WERI-Rb-1 (cell line): Measurements from ENCODE around the gene EIF2B5.
"Not testable (repeated sequence)": the region's sequence is repeated elsewhere in the genome, so short reads cannot be mapped to it uniquely, and the experiment has no call there.

ENCODE experiments used
- DNase-seq: peaks from one replicate; pipeline ENCODE4 v3.0.0-alpha.2; 2020
- H3K27ac ChIP-seq: fragments of 250-450 bp; sonication (Bioruptor Pico); 2 replicates; pipeline ENCODE4 v1.5.1; 2020; ENCODE audit warnings: mild to moderate bottlenecking, moderate library complexity
- H3K27me3 ChIP-seq: fragments of 250-450 bp; sonication (Bioruptor Pico); 2 replicates; pipeline ENCODE4 v1.5.1; 2021; ENCODE audit warnings: mild to moderate bottlenecking, low read depth, moderate library complexity; ENCODE audit not compliant: insufficient read depth, severe bottlenecking
- H3K36me3 ChIP-seq: fragments of 250-450 bp; sonication (Bioruptor Pico); 2 replicates; pipeline ENCODE4 v1.5.1; 2020; ENCODE audit warnings: mild to moderate bottlenecking, moderate library complexity
- H3K4me3 ChIP-seq: 2 replicates; pipeline ENCODE4 v1.5.1; 2011; ENCODE audit warnings: low read depth, mild to moderate bottlenecking, control low read depth, low read length
- H3K9me3 ChIP-seq: fragments of 250-450 bp; sonication (Bioruptor Pico); 2 replicates; pipeline ENCODE4 v1.5.1; 2021; ENCODE audit warnings: mild to moderate bottlenecking, moderate library complexity; ENCODE audit not compliant: severe bottlenecking
- TF ChIP-seq, protein P1 (sequence below): IDR thresholded peaks from 2 replicates; pipeline ENCODE4 v1.5.1; 2011; ENCODE audit warnings: low read depth, mild to moderate bottlenecking, control low read depth, inconsistent platforms, low read length

The EIF2B5 gene

DNA sequence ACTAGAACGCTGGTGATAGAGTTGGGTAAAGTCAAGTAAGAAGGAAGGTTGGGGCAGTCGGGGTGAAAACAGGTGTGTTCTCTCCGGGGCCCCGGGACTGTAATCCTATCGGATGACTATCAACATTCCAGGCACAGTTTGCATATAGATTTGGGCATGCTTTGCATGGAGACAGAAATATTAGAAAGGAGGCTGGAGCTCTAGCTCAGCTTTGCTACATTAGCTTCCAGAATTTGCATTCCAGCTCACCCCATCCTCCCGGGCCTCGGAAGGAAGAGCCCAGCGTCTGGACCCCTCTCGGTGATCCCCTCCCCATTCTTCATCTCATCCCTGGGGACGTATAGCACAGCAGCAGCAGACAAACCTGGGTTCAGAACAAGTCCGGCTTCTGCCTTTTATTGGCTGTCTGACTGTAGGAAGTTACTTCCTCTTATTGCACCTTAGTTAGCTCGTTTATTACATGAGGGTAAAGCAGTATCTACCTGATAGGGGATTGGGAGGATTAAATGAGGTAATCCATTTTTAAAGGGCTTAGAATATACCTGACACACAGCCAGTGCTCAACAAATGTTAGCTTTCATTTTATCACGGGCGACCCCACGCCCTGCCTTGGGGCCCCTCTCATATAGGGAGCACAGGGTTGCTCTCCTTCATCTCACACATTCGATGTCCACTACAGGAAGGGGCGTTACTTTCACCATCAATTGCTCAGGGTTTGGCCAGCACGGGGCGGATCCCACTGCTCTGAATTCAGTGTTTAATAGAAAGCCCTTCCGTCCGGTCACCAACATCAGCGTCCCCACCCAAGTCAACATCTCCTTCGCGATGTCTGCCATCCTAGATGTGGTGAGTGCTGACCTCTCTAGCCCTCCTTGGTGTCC is 35.1 kb upstream of the EIF2B5 start:
- no peak overlapping the region for H3K4me3 ChIP-seq
- DNase-seq: no peak
- TF ChIP-seq, protein P1, sequence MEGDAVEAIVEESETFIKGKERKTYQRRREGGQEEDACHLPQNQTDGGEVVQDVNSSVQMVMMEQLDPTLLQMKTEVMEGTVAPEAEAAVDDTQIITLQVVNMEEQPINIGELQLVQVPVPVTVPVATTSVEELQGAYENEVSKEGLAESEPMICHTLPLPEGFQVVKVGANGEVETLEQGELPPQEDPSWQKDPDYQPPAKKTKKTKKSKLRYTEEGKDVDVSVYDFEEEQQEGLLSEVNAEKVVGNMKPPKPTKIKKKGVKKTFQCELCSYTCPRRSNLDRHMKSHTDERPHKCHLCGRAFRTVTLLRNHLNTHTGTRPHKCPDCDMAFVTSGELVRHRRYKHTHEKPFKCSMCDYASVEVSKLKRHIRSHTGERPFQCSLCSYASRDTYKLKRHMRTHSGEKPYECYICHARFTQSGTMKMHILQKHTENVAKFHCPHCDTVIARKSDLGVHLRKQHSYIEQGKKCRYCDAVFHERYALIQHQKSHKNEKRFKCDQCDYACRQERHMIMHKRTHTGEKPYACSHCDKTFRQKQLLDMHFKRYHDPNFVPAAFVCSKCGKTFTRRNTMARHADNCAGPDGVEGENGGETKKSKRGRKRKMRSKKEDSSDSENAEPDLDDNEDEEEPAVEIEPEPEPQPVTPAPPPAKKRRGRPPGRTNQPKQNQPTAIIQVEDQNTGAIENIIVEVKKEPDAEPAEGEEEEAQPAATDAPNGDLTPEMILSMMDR: no peak

DNA sequence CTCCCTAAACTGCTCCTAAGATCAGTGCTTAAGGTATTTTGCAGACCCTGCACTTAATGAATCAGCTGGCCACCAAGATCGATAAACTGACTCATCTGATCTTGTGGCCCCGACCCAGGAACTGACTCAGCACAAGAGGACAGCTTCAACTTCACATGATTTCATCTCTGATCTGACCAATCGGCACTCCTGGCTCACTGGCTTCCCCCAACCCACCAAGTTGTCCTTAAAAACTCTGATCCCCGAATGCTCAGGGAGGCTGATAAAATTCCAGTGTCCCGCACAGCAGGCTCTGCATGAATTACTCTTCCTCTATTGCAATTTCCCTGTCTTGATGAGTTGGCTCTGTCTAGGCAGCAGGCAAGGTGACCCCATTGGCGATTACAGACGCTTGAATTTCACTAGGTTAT is 24.8 kb upstream of the EIF2B5 start:
- Histone ChIP-seq H3K36me3 (no peaks in the 10 kb centered on the region), H3K9me3 (no peaks in the 10 kb centered on the region), H3K27ac (no peak overlapping the region), H3K4me3 (no peak overlapping the region), H3K27me3 (no peaks in the 10 kb centered on the region)
- no peak for DNase-seq
- TF ChIP-seq, protein P1: no peak

More for the DNA sequence above, 35.1 kb upstream of the EIF2B5 start:
- Histone ChIP-seq H3K9me3 (no peaks in the 10 kb centered on the region), H3K27me3 (no peaks in the 10 kb centered on the region), H3K27ac (no peak overlapping the region), H3K36me3 (no peaks in the 10 kb centered on the region)

DNA sequence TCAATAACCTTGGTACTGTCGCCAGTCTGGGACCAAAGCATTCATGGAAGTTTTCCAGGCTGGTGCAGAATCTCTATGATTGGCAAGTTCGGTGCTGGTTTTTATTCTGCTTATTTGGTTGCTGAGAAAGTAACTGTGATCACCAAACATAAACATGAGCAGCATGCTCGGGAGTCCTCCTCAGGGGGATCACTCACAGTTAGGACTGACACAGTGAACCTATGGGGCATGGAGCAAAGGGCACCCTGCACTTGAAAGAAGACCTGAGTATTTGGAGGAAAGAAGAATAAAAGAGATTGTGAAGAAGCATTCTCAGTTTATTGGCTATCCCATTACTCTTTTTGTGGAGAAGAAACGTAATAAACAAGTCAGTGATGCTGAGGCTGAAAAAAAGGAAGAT is 19.1 kb upstream of the EIF2B5 start:
- no peak overlapping the region for H3K27ac ChIP-seq
- TF ChIP-seq, protein P1: no peak
- no peak overlapping the region for H3K4me3 ChIP-seq
- H3K9me3 ChIP-seq: no peaks in the 10 kb centered on the region
- no peak for DNase-seq
- no peaks in the 10 kb centered on the region for H3K36me3 ChIP-seq
- H3K27me3 ChIP-seq: no peaks in the 10 kb centered on the region

DNA sequence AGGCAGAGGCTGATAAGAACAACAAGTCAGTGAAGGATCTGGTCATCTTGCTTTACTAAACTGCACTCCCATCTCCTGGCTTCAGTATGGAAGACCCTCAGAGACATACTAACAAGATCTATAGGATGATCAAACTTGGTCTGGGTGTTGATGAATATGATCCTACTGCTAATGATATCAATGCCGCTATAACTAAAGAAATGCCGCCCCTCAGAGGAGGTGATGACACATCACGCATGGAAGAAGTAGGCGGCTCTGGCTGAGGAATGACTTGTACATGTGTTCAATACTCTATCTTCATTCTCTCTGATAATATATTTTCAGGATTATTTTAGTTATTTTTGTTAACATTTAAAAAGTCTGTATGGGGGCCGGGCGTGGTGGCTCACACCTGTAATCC is 17.5 kb upstream of the EIF2B5 start:
- TF ChIP-seq, protein P1: peak; percentile 4; the same call in 1 of the 2 replicates
- no peaks in the 10 kb centered on the region for H3K36me3 ChIP-seq
- H3K4me3 ChIP-seq: no peak overlapping the region
- no peaks in the 10 kb centered on the region for H3K27me3 ChIP-seq
- DNase-seq: peak; percentile 15
- H3K9me3 ChIP-seq: no peaks in the 10 kb centered on the region
- no peak overlapping the region for H3K27ac ChIP-seq

DNA sequence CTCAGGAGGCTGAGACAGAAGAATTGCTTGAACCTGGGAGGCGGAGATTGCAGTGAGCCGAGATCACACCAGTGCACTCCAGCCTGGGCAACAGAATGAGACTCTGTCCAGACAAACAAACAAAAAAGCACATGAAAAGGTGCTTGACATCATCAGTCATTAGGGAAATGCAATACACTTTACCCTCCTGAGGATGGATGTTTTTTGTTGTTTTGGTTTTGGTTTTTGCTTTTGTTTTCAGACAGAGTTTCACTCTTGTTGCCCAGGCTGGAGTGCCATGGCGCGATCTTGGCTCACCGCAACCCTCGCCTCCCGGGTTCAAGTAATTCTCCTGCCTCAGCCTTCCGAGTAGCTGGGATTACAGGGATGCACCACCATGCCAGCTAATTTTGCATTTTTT is 14.1 kb upstream of the EIF2B5 start:
- H3K36me3 ChIP-seq, H3K27ac ChIP-seq, H3K27me3 ChIP-seq, H3K4me3 ChIP-seq, DNase-seq, H3K9me3 ChIP-seq: not testable (repeated sequence)

DNA sequence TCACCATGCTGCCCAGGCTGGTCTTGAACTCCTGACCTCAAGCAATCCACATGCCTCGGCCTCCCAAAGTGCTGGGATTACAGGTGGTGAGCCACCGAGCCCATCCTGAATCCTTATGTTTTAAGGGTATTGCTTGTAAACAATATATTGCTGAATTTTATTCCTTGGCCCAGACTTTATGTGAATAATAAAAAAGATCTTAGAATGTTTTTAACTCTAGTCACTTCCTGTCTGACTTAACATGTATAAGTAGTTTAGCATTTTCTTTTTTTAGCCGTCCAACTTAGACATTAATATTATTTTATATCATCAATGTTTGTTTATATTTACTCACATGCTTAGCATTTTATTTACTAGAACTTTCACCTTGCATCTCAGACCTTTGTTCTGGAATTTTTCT is 9.2 kb upstream of the EIF2B5 start:
- H3K9me3 ChIP-seq: no peaks in the 10 kb centered on the region
- H3K27ac ChIP-seq: no peak overlapping the region
- DNase-seq: no peak
- no peaks in the 10 kb centered on the region for H3K36me3 ChIP-seq
- TF ChIP-seq, protein P1: no peak
- H3K27me3 ChIP-seq: no peaks in the 10 kb centered on the region
- no peak overlapping the region for H3K4me3 ChIP-seq
